AG08396 (cell line): ENCODE data around the gene KLHL3.
"Not testable (repeated sequence)": the region's sequence is repeated elsewhere in the genome, so short reads cannot be mapped to it uniquely, and the experiment has no call there.

Experiments
- DNase-seq: peaks from one replicate; pipeline ENCODE4 v3.0.0; 2012; ENCODE audit warnings: low spot score, mixed read lengths

The KLHL3 gene

DNA sequence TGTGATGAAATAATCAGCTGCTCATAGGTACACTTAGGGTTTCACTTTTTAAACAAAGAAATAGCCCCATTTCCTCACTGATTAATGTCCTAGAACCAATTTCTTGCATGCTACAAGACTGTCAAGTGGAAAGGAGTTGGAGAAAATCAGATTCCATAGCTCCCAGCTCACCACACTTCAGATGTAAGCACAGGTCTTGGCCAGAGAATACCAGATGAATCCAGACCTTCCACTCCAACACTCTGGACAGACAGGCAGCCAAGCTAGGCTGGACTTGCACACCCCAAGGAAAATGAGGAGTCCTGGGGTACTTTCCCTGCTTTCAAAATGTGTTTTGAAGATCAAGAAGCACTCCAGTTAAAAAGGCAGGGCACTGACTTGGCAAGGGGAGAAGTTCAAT is 68.5 kb downstream of the KLHL3 start:
- no peak for DNase-seq

DNA sequence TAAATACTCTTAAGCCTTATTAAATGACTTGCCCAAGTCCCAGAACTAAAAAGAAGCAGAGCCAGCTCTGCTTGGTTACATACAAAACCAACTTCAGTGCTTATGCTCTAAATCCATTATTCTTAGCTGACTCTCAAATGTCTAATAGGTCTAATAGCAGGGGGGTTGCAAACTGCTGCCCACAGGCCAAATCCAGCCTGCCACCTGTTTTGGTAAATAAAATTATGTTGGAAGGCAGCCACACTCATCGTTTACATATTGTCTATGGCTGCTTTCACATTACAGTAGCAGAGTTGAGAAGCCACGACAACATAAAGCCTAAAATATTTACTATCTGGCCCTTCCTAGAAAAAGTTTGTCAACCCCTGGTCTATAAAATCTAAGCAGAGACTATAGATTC is 69.0 kb downstream of the KLHL3 start:
- no peak for DNase-seq

DNA sequence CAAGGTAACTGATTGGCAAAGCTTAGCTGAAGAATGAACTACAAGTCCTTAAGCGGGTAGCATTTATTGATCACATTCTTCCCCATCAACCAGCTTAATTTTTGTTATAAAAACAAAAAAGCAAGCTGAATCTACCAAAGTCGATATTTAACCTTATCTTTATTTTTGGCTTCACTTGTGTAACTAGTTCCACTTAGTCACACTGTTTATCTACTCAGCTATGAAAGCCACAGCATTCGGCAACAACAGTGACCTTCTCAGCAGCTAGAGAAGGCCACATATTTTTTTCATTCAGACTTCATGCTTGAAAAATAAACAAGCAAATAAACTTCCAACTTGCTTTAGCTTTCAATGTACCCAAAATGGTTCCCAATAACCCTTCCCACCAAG is 69.4 kb downstream of the KLHL3 start:
- DNase-seq: no peak

DNA sequence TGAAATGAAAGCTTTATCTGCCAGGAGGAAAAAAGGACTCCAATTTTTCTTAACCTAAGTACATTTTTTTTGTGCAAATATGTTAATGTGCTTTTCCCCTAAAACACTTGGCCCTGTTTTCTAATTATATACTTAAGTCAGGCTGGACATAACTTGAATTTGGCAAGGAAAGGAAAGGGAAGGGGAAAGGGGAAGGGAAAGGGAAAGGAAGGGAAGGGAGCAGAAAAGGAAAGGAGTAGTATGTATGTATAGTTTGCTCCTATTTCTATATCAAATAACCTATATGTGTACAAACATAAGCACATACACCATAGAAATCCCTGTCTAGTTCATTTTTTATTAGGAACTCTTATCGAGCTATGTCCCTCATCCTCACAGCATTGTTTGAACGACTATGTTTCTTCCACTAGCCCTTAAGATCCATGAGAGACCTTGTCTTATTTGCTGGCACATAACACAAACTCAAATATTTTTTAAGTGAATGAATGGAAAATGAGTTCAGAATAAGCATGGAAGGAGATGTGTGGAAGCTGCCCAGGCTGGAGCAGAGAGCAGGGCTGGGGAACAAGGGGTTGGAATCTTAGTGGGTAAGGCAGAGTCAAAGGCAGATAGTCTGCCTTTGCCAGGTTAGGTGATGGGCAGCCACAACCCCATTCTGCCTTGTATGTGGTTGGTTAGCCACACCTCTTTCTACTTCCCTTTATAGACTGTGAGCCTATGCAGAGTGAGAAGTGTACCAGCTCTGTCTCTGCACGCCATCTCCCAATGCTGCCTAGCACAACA is 70.0 kb downstream of the KLHL3 start:
- DNase-seq: no peak

DNA sequence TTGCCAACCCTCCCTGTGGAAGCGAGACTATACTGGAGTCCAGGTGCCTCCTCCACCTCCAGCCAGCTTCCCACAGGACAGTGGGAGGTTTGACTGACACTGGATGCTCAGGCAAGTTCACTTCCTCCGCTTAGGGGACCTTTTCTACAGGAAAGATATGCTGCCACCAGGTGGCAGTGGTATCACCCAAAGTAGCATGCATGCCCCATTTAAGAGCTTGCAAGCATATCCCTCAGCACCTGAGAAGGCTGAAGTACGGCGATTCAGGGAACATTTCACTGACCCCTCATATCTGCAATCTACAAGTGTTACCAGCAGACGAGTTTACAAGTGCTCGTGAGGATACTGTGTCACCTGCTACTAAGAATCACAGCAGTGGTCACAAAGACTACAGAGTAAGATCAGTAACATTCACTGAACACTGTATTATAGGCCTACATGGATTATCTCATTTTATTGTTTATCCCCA is 75.5 kb downstream of the KLHL3 start:
- DNase-seq: peak; percentile 59

DNA sequence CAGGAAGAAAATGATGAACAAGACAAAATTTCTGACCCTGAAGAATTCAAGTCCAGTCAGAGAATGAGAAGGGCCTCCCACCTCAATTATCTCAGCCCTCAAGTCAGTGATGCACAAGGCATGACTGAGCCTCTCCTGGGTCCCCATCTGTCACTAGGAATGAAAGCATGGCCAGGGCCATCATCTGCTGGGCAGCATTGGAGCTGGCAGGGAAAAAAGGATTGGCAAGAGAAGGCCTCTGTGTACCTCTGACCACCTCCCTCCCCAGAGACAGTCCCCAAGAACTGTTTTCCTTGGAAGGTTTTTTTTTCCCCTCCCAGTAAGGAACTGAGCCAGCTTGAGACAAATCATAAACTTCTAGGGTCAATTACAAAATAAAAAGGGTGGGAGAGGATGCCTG is 76.7 kb downstream of the KLHL3 start:
- no peak for DNase-seq

DNA sequence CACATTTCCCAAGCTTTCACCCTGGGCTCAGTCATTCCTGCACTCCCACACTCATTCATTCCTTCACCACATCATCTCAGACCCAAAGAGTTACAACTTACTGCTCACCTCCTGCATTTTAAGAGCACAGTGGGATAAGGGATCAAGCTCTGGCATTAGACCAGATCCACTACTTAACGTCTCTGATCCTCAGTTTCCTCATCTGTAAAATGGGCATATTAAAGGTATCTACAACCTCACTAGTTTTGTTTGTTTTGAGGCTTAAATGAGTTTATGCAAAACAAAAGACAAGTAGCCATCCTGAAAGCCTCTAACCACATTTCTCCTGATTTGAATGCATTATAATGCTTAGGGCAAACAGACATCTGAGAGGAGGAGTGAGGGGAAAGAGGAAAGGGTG is 77.6 kb downstream of the KLHL3 start:
- DNase-seq: no peak

DNA sequence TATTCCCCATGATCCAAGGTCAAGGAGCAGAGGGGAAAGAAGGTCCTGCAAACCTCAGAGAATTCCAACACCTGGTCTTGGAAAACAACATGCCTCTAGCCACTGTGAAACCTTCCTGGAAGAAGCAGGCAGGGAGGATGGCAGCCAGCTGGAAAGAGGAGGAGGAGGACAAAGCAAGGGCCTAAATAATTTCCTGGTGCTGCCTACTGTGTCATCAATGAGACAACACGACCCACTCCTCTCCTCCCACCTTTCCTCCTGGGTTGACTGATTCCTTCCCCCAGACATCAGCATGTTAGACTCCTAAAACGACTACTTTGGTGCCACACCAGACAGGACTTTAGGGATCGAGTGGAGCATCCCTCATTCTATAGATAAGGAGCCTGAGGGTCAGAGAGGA is 78.8 kb downstream of the KLHL3 start:
- DNase-seq: no peak

DNA sequence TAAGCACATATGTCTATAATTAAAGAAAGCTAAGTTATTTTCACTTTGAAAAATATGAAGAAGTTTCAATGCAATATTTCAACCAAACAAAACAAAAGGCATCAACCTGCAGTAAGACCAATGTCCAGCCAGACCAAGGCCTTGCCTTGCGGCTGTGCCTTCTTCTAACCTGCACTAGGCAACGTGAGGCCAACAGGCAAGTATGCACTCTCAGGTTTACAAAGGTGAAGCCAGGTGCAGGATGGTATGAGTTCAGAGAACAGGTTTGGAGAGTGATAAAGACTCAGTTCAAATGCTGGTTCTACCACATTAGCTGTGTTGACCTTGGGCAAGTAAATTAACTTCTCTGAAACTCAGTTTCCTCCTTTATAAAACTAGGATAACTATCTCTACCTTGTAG is 79.3 kb downstream of the KLHL3 start:
- no peak for DNase-seq

DNA sequence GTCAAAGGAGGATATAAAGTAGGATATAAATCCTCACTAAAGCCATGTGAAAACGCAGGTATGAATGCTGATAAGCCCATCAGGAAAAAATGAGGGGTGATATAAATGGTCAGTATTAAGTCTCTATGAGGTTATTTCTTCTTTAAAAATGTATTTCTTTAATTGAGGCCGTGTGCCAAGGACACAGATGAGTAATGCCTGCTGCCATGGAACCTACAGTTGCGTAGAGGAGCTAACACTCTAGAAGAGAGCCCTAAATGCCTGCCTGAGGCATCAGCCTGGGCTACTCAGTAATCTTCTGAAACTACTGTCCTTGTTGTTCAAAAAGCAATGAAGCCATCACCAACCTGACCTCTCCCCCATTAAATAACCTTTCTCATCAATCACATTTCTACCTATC is 84.9 kb downstream of the KLHL3 start:
- DNase-seq: no peak

DNA sequence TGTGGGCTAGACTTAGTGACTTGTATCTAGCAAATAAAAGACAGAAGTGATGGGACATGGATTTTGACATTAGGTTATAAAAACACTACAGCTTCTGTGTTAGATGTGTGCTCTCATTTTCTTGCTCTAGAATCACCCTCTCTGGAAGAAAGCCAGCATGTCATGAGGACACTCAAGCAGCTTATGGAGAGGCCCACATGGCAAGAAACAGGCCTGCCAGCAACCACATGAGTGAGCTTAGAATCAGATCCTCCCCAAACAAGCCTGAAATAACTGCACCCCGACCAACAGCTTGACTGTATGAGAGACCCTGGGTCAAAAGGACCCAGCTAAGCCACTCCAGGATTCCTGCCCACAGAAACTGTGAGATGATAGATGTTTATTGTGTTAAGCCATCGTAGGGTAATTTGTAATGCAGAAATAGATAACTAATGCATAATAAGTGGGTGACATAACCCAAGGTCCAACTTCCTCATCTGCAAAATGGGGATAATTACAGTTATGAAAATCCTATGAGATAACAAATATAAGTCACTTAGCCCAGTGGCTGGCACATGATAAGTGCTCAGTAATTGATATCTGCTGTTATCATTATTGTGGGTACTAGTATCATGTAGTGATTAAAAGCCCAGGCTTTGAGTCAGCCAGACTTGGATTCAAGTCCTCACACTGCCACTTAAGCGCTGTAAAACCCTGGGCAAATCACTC is 86.5 kb downstream of the KLHL3 start:
- no peak for DNase-seq

DNA sequence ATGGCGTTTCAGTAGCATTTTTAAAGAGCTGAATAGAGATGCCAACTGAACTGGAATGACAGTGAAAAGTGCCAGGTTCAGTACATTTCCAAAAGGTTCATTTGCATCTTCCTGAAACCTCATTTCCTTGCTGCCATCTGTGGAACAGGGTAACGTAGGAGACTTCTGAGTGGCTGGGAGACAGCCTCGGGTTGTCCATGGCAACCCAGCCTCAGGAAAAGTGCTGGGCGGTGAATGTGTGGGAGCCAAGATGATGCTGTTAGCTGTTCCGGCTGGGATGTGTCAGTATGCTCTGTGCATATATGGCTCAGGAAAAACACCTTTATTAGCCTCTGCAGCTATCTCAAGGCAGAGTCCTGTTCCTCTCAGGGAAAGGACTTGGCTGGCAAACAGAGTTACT is 87.5 kb downstream of the KLHL3 start:
- DNase-seq: no peak

DNA sequence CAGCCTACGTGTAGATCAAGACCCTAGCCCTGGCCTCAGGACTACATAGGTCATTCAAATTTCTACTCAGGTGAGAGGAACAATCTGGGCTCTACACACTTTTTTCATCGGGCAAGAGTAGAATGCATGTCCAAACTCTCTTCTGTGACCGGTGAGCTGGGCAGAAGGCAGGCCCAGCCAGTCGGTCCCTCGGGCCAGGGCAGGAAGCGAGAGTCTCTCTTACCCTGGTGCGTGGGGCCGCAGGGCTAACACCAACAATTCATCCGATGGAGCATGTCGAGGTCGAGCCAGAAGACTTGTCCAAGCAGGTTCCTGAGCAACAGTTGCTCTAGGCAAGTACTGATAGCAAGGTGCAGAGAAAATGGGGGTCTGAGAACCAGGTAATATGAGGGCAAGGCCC is 88.5 kb downstream of the KLHL3 start:
- DNase-seq: no peak

DNA sequence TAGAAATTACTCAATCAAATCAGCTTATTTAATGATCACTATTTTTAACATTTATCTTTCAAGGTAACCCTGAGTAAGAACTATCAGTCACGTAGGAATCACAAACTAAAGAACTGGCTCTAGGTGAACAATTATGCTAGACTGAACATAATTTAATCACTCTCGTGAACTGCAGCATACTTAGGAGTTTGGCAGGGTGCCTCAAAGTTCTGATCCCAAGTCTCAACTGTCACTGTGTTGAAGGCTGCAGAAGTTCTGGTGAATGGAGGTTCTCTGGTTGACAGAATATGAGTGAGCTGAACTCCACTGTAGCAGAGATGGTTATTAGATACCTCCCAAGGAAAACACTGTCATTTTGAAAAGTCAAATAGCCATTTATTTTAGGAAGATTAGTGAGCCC is 89.1 kb downstream of the KLHL3 start:
- DNase-seq: no peak

DNA sequence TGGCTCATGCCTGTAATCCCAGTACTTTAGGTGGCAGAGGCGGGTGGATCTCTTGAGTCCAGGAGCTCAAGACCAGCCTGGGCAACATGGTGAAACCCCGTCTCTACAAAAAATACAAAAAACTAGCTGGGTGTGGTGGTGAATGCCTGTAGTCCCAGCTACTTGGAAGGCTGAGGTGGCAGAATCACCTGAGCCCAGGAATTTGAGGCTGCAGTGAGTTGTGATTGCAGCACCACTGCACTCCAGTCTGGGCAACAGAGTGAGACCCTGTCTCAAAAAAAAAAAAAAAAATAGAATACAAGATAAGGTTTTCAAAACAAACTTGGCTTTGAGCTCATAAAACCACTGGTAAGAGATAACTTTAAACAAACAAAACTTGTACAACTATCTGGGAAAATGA is 92.8 kb downstream of the KLHL3 start:
- not testable (repeated sequence) for DNase-seq

DNA sequence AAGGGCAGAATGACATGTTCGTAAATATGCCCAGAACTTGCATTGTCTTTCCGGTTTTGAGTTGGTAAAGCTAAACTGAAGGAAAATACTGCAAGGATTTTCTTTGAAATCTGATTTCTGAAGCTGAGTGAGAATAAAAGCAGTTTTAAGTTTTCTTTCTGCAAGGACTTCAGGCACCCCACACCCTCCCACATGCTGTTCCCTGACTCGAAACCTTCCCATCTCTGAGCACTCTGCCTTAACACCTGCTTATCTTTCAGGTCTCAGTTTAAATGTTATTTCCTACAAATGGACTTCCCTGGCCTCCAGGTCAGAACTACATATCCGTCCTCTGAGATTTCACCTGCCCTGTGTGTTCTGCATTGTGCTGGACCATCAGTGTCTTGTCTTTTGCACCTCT is 93.8 kb downstream of the KLHL3 start:
- DNase-seq: no peak

DNA sequence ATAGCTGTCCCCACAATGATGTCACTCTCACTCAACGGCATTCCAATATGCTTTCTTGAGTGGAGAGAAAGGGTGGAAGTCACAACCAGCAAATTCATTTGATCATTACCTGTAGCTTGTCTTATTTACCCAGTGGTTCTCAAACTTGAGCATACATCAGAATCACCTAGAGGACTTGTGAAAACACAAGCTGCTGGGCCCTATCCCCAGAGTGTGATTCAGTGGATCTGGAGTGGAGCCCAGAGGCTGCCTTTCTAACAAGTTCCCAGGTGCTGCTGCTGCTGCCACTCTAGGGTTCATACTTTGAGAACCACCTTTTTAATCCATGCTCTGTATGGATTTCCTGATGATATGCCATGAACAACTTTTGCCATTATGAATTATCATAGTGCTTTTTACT is 94.7 kb downstream of the KLHL3 start:
- no peak for DNase-seq

DNA sequence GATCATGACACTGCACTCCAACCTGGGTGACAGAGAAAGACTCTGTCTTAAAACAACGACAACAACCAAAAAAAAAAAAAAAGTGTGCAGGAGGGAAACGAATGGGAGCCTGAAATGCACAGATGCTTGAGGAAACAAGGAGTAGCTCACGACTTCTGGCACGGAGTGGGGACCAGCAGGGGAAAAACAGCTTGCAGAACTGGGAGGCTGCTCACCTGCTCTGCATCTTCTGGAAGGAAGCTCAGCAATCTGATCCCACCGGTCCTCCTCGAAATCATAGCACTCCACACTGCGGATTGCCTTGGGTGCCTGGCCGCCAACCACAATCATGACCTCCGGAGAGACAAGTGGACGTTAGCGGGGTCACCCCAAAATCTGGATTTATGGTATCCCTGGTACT is 96.2 kb downstream of the KLHL3 start:
- DNase-seq: no peak

DNA sequence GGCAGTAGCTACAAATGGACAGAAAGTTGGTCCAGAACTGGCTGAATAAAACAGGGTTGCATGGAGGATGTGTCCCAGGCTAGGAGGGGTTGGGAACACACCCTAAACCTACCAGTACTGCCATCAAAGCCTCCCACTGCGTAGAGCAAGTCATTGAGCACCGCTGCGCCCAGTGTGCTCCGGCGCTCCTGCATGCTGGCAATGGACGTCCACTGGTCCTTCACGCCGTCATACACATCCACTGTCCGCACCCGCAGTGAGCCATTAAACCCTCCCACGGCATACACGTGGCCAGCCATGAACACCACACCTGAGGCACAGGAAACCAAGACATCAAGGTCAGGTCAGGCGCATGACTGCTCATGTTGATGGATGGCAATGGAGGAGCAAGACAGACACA is 97.0 kb downstream of the KLHL3 start:
- no peak for DNase-seq

DNA sequence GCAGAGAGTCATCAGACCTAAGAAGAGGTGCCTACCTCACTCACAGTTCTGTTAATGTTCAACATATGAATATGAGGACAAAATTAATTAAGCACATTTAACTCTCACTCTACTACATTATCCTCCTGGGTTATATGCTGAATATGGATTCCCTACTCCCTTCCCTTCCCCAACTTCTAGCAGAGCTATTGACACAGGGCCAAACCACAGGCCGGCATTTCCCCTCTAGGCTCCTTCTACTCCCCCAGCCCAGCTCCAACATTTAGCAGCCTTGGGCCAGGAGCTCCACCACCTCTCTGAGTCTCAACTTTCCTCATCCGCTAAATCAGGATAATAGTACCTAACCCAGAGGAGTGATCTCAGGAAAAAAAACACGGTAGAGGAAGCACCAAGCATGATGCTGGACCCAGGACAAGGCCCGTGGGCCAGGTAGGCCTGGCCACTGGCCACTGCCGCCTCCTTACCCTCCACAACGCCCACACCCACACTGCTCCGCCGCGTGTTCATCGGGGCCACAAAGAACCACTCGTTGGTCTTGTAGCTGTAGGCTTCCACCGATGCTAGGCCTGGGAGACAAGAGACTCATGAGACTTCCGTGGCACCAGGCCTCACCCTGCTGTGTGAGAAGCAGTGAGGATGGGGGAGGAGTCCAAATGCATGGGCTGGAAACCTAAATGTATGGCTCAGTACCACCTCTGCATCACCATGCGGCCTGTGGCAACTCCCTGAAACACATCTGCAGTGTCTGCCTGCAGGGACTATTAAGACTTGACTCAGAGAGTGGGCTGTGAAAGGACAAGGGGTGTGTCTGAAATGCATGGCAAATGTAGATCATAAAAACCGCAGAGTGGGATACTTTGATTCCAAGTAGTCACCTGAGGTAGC is 98.8 kb downstream of the KLHL3 start:
- no peak for DNase-seq

DNA sequence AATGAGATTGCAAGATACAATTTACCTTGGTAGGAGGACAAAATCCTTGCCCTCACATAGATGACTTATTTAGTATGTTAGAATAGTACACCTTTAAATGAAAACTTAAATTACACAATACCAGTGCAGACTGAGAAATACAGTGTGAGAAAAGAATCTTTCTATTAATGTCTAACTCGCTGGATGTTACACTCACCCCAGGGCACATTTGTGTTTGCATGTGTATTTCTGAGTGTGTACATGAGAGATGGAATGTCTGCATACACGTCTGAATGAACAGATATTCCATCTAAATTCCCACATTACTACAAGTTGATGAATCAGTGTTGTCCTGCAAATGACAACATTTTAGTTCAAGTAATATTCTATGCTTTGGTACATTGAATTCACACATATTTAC is 99.8 kb downstream of the KLHL3 start:
- no peak for DNase-seq

DNA sequence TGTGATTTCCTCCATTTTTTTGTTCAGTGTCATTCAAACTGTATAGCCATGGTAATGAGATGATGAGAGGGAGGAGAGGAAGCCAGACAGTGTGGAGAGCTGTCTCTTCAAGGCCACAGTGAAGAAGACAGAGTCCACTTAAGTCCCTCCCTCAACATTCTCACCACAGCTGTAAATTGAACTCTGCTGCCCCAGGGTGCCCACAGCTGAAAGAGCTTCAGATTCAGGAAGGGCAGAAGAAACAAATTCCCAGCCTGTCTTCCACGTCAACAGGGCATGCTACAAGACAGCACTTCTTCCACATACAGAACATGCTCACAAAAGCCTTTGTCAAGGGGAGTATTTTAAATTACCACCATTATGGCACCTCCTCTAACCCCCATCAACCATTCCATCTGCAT is 100.4 kb downstream of the KLHL3 start:
- no peak for DNase-seq

DNA sequence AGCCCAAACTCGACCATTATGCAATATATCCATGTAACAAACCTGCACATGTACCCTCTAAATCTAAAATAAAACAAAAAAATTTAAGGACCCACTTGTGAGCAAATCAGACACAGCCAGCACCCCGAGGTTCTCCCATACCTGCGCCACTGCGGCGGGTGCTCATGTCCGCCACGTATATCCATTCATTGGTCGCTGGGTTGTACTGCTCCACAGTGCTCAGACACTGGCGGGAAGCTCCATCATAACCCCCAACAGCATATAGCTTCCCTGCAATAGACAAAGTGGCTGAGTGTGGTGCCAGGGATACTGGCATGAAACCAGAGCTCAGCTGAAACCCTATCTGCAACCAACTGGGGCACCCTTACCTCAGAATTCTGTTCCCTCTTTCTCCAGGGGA is 102.0 kb downstream of the KLHL3 start:
- no peak for DNase-seq
